VCaP (cell line): ENCODE results near the gene TMEM131.
"Not testable (repeated sequence)": the region's sequence is repeated elsewhere in the genome, so short reads cannot be mapped to it uniquely, and the experiment has no call there.

Experiments
- H3K27ac ChIP-seq: fragments of 450-650 bp; 2 replicates; pipeline ENCODE4 v1.5.1; 2017
- TF ChIP-seq, protein P1 (sequence below): fragments of 450-650 bp; conservative IDR thresholded peaks from 2 replicates; pipeline ENCODE4 v1.5.1; 2017; ENCODE audit warnings: mild to moderate bottlenecking, moderate library complexity

Gene TMEM131

DNA sequence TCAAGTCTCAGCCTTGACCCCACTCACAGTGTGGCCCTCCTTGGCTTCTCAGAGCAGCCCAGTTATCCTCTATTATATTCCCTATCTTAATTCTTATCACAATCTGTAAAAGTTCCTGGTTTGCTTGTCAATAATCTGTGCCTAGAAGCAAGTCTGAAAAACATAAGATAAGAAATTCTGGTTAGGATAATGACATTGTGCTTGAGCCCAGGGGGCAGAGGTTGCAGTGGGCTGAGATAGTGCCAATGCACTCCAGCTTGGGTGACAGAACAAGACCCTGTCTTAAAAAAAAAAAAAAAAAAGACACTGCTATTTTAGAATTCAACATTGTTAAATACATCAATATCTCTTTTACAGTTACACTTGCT is 63.9 kb downstream of the TMEM131 start:
- H3K27ac ChIP-seq = peak overlapping the region; percentile 81

DNA sequence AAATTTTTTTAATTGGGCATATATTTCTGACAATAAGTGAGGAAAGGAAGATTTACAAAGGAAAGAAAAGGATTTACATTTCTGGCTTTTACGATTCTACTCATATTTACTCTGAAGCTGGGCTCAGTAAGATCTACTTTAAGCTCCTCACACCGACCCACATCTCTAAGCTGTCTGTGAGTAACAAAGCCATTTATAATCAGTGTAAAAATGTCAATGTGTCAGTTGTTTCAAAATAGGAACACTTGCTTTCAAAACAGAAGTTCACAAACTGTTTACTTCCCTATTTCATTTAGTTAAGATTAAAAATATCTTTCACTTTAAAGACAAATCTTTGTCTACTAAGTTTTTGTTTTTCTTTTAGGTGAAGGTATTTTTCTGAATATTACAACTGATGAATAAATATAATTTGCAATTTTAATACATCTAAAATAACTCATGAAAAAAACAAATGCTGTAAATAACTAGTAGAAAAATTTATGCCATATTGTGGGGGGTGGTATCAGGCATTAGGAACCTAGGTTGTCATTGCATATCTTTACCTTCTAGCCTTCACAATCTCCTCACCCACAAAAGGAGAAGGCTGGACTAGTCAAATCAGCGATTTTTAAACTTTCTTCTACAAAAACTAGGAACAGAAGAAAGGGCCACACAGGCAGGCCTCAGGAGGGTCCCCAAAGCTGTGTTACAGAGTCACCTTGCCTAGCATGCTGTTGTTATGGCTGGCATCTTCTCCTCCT is 64.5 kb downstream of the TMEM131 start:
- peak overlapping the region; percentile 81 for H3K27ac ChIP-seq
- TF ChIP-seq, protein P1, sequence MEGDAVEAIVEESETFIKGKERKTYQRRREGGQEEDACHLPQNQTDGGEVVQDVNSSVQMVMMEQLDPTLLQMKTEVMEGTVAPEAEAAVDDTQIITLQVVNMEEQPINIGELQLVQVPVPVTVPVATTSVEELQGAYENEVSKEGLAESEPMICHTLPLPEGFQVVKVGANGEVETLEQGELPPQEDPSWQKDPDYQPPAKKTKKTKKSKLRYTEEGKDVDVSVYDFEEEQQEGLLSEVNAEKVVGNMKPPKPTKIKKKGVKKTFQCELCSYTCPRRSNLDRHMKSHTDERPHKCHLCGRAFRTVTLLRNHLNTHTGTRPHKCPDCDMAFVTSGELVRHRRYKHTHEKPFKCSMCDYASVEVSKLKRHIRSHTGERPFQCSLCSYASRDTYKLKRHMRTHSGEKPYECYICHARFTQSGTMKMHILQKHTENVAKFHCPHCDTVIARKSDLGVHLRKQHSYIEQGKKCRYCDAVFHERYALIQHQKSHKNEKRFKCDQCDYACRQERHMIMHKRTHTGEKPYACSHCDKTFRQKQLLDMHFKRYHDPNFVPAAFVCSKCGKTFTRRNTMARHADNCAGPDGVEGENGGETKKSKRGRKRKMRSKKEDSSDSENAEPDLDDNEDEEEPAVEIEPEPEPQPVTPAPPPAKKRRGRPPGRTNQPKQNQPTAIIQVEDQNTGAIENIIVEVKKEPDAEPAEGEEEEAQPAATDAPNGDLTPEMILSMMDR = no peak

More for the DNA sequence above, 63.9 kb downstream of the TMEM131 start:
- TF ChIP-seq, protein P1 = no peak

DNA sequence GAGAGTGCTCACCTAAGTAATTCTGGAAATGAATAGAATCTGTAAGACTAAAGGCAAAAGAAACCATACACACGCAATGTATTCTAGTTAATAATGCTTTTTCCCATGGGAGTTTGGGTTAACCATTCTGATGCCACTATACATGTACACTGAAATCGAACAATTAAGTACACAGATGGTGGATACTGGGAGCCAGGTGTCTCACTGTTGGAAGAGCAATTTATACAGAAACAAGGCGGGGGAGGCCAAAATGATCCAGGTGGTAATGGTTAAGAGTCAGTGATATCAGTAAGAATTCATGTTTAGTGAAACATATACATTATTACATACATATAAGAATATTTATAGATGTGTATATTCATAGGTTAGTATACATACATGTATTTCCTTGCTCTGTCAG is 67.2 kb downstream of the TMEM131 start:
- H3K27ac ChIP-seq = no peak overlapping the region

DNA sequence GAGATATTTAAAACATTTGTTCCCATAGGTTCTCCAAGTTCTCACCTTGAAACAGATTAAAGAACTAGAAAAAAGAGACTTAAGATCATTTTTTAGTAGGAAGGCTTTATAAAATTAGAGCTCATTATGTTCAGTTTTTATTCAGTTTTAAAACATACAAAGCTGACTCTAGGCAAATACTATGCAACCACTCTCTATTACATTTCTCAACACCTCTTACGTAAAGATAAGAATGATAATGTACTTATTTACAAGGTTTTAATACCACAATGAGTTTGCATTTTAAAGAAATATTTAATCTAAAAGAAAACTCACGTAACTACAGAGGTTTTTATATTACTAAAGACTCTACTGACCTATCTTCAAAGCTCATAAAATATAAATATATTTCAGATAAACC is 68.8 kb downstream of the TMEM131 start:
- TF ChIP-seq, protein P1 = no peak
- H3K27ac ChIP-seq = no peak overlapping the region; the same call in 1 of the 2 replicates

More for the DNA sequence above, 67.2 kb downstream of the TMEM131 start:
- TF ChIP-seq, protein P1 = no peak

DNA sequence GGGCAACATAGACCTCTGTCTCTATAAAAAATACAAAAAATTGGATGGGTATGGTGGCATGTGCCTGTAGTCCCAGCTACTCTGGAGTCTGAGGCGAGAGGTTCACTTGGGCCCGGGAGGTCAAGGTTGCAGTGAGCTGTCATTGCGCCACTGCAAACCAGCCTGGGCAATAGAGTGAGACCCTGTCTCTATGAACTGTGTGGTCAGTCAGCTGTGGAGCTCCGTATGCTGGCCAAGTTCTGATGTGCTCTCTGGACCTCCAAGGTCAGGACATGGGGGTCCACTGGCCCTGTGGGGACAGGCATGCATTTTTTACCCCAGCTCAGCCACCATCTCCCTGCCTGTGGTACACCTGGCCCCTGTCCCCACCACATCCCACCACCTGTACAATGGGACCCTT is 71.6 kb downstream of the TMEM131 start:
- TF ChIP-seq, protein P1 = no peak
- no peak overlapping the region for H3K27ac ChIP-seq

DNA sequence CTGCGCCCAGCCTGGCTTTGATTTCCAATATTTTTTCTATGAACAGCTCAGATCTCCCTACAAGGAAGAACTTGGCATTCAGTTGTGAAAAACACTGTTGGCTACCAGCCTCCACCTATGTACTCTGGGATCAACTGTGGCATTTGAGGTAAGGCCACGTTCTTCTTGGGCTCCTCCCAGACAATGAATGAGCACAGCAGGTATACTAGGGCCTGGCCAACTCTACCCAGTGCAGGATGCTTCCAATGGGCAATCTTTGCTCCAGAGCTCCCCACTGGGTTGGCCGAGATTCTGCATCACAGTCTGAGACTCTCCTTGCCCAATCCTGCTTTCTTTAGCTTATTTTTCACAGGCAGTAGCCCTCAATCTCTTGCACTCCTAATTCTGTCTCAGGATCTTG is 75.9 kb downstream of the TMEM131 start:
- TF ChIP-seq, protein P1 = no peak
- H3K27ac ChIP-seq = no peak overlapping the region

DNA sequence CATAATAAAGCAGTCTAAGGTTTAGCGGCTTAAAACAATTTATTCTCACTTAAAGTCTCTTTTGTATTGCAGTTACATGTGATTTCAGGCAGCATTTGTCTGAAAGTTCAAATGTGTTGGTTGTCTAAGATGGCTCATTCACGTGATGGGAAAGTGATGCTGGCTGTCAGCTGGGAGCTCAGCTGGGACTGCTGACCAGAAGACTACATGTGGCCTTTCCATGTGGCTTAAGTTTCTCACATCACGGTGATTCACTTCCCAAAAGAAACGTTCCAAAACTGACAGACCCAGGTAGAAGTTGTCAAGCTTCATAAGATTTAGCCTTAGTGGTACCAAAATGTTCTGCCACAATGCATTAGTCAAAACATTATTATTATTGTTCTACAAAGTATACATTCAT is 76.9 kb downstream of the TMEM131 start:
- H3K27ac ChIP-seq = no peak overlapping the region
- TF ChIP-seq, protein P1 = no peak

DNA sequence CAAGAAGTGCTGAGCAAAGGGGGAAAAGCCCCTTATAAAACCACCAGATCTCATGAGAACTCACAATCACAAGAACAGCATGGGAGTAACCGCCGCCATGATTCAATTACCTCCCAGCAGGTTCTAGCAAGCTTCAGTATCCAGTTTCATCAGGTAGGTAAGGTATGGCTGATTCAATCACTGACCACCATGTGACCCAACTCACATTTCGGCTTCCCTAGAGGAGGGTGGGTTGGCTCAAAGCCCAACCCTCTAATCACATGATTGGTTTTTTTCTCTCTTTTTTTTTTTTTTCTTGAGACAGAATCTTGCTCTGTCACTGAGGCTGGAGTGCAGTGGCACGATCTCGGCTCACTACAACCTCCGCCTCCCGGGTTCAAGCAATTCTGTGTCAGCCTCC is 78.1 kb downstream of the TMEM131 start:
- not testable (repeated sequence) for H3K27ac ChIP-seq
